Measurements from ENCODE around the gene ABTB1.

DNA sequence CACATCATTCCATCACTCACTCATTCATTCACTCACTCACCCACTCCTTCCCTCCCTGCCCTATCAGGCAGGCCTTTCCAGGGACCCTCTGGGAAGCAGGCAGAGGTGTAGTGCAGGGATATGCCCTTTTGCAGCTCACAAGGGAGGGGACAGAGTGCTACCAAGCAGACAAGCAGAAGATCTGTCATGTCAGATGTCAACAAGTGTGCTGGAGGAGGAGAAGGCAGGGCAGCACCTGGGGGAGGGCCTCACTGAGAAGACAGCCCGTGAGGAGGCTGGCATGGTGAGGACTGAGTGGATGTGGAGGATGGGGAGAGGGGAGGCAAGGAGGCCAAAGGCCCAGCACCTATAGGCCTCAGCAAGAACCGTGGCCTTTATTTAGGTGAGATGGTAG lies 15.3 kb downstream of the ABTB1 start:
- TF ChIP-seq, protein P1, sequence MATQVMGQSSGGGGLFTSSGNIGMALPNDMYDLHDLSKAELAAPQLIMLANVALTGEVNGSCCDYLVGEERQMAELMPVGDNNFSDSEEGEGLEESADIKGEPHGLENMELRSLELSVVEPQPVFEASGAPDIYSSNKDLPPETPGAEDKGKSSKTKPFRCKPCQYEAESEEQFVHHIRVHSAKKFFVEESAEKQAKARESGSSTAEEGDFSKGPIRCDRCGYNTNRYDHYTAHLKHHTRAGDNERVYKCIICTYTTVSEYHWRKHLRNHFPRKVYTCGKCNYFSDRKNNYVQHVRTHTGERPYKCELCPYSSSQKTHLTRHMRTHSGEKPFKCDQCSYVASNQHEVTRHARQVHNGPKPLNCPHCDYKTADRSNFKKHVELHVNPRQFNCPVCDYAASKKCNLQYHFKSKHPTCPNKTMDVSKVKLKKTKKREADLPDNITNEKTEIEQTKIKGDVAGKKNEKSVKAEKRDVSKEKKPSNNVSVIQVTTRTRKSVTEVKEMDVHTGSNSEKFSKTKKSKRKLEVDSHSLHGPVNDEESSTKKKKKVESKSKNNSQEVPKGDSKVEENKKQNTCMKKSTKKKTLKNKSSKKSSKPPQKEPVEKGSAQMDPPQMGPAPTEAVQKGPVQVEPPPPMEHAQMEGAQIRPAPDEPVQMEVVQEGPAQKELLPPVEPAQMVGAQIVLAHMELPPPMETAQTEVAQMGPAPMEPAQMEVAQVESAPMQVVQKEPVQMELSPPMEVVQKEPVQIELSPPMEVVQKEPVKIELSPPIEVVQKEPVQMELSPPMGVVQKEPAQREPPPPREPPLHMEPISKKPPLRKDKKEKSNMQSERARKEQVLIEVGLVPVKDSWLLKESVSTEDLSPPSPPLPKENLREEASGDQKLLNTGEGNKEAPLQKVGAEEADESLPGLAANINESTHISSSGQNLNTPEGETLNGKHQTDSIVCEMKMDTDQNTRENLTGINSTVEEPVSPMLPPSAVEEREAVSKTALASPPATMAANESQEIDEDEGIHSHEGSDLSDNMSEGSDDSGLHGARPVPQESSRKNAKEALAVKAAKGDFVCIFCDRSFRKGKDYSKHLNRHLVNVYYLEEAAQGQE (IDR thresholded peaks at IDR 0.05; ENCODE audit: unreplicated experiment) = no peak
- no peak for TF ChIP-seq EZH2phosphoT487 (IDR thresholded peaks at IDR 0.05; ENCODE audit: unreplicated experiment)
- TF ChIP-seq EZH2 (IDR thresholded peaks at IDR 0.05; ENCODE audit: low read depth, unreplicated experiment) = no peak
- TF ChIP-seq, protein P2, sequence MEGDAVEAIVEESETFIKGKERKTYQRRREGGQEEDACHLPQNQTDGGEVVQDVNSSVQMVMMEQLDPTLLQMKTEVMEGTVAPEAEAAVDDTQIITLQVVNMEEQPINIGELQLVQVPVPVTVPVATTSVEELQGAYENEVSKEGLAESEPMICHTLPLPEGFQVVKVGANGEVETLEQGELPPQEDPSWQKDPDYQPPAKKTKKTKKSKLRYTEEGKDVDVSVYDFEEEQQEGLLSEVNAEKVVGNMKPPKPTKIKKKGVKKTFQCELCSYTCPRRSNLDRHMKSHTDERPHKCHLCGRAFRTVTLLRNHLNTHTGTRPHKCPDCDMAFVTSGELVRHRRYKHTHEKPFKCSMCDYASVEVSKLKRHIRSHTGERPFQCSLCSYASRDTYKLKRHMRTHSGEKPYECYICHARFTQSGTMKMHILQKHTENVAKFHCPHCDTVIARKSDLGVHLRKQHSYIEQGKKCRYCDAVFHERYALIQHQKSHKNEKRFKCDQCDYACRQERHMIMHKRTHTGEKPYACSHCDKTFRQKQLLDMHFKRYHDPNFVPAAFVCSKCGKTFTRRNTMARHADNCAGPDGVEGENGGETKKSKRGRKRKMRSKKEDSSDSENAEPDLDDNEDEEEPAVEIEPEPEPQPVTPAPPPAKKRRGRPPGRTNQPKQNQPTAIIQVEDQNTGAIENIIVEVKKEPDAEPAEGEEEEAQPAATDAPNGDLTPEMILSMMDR (conservative IDR thresholded peaks at IDR 0.05; ENCODE audit: low read depth in 2 of 2) = no peak
- no peak for TF ChIP-seq POLR2AphosphoS5 (IDR thresholded peaks at IDR 0.05; ENCODE audit: low read depth)
- no peak for TF ChIP-seq CREB1 (CRISPR knock-in tag; IDR thresholded peaks at IDR 0.05; ENCODE audit: low read depth)
- TF ChIP-seq, protein P3, sequence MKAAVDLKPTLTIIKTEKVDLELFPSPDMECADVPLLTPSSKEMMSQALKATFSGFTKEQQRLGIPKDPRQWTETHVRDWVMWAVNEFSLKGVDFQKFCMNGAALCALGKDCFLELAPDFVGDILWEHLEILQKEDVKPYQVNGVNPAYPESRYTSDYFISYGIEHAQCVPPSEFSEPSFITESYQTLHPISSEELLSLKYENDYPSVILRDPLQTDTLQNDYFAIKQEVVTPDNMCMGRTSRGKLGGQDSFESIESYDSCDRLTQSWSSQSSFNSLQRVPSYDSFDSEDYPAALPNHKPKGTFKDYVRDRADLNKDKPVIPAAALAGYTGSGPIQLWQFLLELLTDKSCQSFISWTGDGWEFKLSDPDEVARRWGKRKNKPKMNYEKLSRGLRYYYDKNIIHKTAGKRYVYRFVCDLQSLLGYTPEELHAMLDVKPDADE (IDR thresholded peaks at IDR 0.05) = no peak
- TF ChIP-seq ZNF331 (CRISPR knock-in tag; IDR thresholded peaks at IDR 0.05; ENCODE audit: low read depth) = no peak
- TF ChIP-seq ZNF114 (CRISPR knock-in tag; IDR thresholded peaks at IDR 0.05) = no peak
- TF ChIP-seq NANOG (IDR thresholded peaks at IDR 0.05; ENCODE audit: borderline replicate concordance) = no peak
